HCT116 (cell line): ENCODE data around the gene LCA5L. TPM values are rescaled to one million over a fixed set of nuclear protein-coding genes. Genes with fewer than 3 reads are reported as not detected.

Source experiments
- ATAC-seq: fragments of 200-7000 bp; cut with Tn5 transposase; 2 replicates; pipeline ENCODE4 v1.9.1; 2020; ENCODE audit warnings: mild to moderate bottlenecking, moderate library complexity
- BruUV-seq: library from RNA; stranded (reverse); fragments of 400-500 nt; replicated peaks from 2 replicates; lab custom pipeline; 2021; lab: Mats Ljungman, UMichigan
- CTCF ChIA-PET: fragments of 300-600 bp; sonication (Branson Sonifier 250); formaldehyde crosslinking; loops from one replicate; lab custom pipeline; 2021; ENCODE audit warnings: antibody characterized with exemption; lab: Charles Lee
- POLR2A ChIA-PET: fragments of 300-600, 350-600 bp; sonication (Branson Sonifier 250); formaldehyde crosslinking; loops from one replicate; lab custom pipeline; 2021; ENCODE audit warnings: antibody characterized with exemption; lab: Charles Lee
- RAD21 ChIA-PET, 2 experiments: fragments of 300-600 bp; sonication (Branson Sonifier 250); formaldehyde crosslinking; loops; one replicate each; lab custom pipeline; 2023; ENCODE audit warnings: low total read pairs in 2 of 2; ENCODE audit not compliant: uncharacterized antibody in 2 of 2, unreplicated experiment in 2 of 2, low non-redundant PET in 1 of 2; lab: Charles Lee
- DNase-seq: peaks from one replicate; pipeline ENCODE4 v3.0.0-alpha.2; 2010; ENCODE audit warnings: low read depth, low spot score
- H2AFZ ChIP-seq: fragments of 200-600 bp; shearing (Covaris generic), sonication (generic); 2 replicates; pipeline ENCODE4 v1.6.1; 2017; ENCODE audit warnings: low read depth, mixed run types, mixed read lengths, antibody characterized with exemption, low read length; ENCODE audit not compliant: poor library complexity, severe bottlenecking
- H3K27ac ChIP-seq: 2 replicates; pipeline ENCODE4 v1.5.1; 2012; ENCODE audit warnings: low read depth, low read length
- H3K27me3 ChIP-seq: fragments of 200-600 bp; sonication (generic); 2 replicates; pipeline ENCODE4 v1.6.1; 2016; ENCODE audit warnings: mixed run types, low read length, mixed read lengths; ENCODE audit not compliant: insufficient read depth
- H3K36me3 ChIP-seq, 2 experiments: fragments of 200-500 bp in 1 of 2; fragments of 200-600 bp in 1 of 2; sonication (Bioruptor generic) in 1 of 2; sonication (generic) in 1 of 2; 2 replicates each; pipeline versions ENCODE4 v1.5.1 to v1.6.1; 2014 to 2016; ENCODE audit warnings: low read length in 2 of 2, inconsistent platforms in 1 of 2, mixed read lengths in 1 of 2, mixed run types in 1 of 2; ENCODE audit not compliant: insufficient read depth in 2 of 2, control insufficient read depth in 1 of 2
- H3K4me1 ChIP-seq, 2 experiments: fragments of 200-600 bp in 1 of 2; sonication (generic) in 1 of 2; 2 replicates each; pipeline versions ENCODE4 v1.5.1 to v1.6.1; 2012 to 2017; ENCODE audit warnings: low read length in 2 of 2, inconsistent platforms in 1 of 2, mild to moderate bottlenecking in 1 of 2, mixed read lengths in 1 of 2, mixed run types in 1 of 2, moderate library complexity in 1 of 2; ENCODE audit not compliant: insufficient read depth in 2 of 2, control insufficient read depth in 1 of 2
- H3K4me2 ChIP-seq: fragments of 200-600 bp; sonication (generic); 2 replicates; pipeline ENCODE4 v1.6.1; 2017; ENCODE audit warnings: mixed run types, low read length, mixed read lengths
- H3K4me3 ChIP-seq, 2 experiments: fragments of 200-600 bp in 1 of 2; sonication (generic) in 1 of 2; replicated peaks in 1 of 2; 2 replicates each; pipeline ENCODE4 v1.5.1; 2011 to 2016; ENCODE audit warnings: low read length in 2 of 2, control low read depth in 1 of 2, low read depth in 1 of 2, mild to moderate bottlenecking in 1 of 2, mixed read lengths in 1 of 2, mixed run types in 1 of 2
- H3K79me2 ChIP-seq: fragments of 200-600 bp; sonication (generic); 2 replicates; pipeline ENCODE4 v1.6.1; 2017; ENCODE audit warnings: mild to moderate bottlenecking, mixed run types, low read length, moderate library complexity, mixed read lengths; ENCODE audit not compliant: insufficient read depth
- H3K9ac ChIP-seq: fragments of 200-600 bp; sonication (generic); 2 replicates; pipeline ENCODE4 v1.6.1; 2016; ENCODE audit warnings: low read length, mixed read lengths
- H3K9me2 ChIP-seq: fragments of 200-600 bp; sonication (generic), shearing (Covaris generic); 2 replicates; pipeline ENCODE4 v1.6.1; 2017; ENCODE audit warnings: mixed run types, mild to moderate bottlenecking, moderate library complexity; ENCODE audit not compliant: insufficient read depth
- H3K9me3 ChIP-seq, 2 experiments: fragments of 200-500 bp in 1 of 2; fragments of 200-600 bp in 1 of 2; sonication (Bioruptor generic) in 1 of 2; sonication (generic) in 1 of 2; 2 replicates each; pipeline ENCODE4 v1.6.1; 2014 to 2017; ENCODE audit warnings: low read length in 2 of 2, mixed read lengths in 2 of 2, inconsistent platforms in 1 of 2, low read depth in 1 of 2, mild to moderate bottlenecking in 1 of 2, mixed run types in 1 of 2, moderate library complexity in 1 of 2; ENCODE audit not compliant: control insufficient read depth in 1 of 2, insufficient read depth in 1 of 2
- H4K20me1 ChIP-seq: fragments of 200-600 bp; sonication (generic), shearing (Covaris generic); 2 replicates; pipeline ENCODE4 v1.6.1; 2017; ENCODE audit warnings: mixed run types, mild to moderate bottlenecking, moderate library complexity; ENCODE audit not compliant: insufficient read depth
- ATF3 ChIP-seq: IDR thresholded peaks from 2 replicates; pipeline ENCODE4 v1.6.1; 2012
- CBX3 ChIP-seq: IDR thresholded peaks from 2 replicates; pipeline ENCODE4 v1.6.1; 2012; ENCODE audit warnings: low read depth
- CEBPB ChIP-seq: IDR thresholded peaks from 2 replicates; pipeline ENCODE4 v1.6.1; 2012; ENCODE audit warnings: low read depth
- CTCF ChIP-seq, 3 experiments: fragments of 200-600 bp in 1 of 3; sonication (generic) in 1 of 3; IDR thresholded peaks in 2 of 3; conservative IDR thresholded peaks in 1 of 3; 2 replicates each; pipeline ENCODE4 v1.5.1; 2012 to 2017; ENCODE audit warnings: low read depth in 2 of 3, low read length in 2 of 3, antibody characterized with exemption in 1 of 3, borderline replicate concordance in 1 of 3, control low read depth in 1 of 3, mild to moderate bottlenecking in 1 of 3, mixed read lengths in 1 of 3, mixed run types in 1 of 3, moderate library complexity in 1 of 3; ENCODE audit not compliant: insufficient read depth in 1 of 3
- EZH2 ChIP-seq: fragments of 200-600 bp; sonication (generic); IDR thresholded peaks from 2 replicates; pipeline ENCODE4 v1.6.1; 2017; ENCODE audit warnings: antibody characterized with exemption, mixed run types
- ZBTB33 ChIP-seq: IDR thresholded peaks from 2 replicates; pipeline ENCODE4 v1.6.1; 2011; ENCODE audit warnings: mild to moderate bottlenecking, low read length, moderate library complexity; ENCODE audit not compliant: insufficient replicate concordance; ENCODE audit errors: extremely low read depth
- ZFX ChIP-seq: fragments of 450-650 bp; IDR thresholded peaks from 2 replicates; pipeline ENCODE4 v1.6.1; 2017
- intact Hi-C: fragments of 100-400 bp; cut with micrococcal nuclease; formaldehyde crosslinking; loops from 2 replicates; pipeline ENCODE4 v1.10.0; 2022
- total RNA-seq: library from RNA; stranded (reverse); gene quantifications from one replicate; pipeline ENCODE4 v1.2.1, GENCODE V29; 2021; ENCODE audit not compliant: unreplicated experiment

LCA5L gene
- total RNA-seq, 1 experiment from 2014 or later, result 1.9 TPM

- RAD21 ChIA-PET, result no interaction called here
- no peak overlapping the region for H3K4me2 ChIP-seq
- intact Hi-C loops, result no loop called here
- no peaks in the 10 kb centered on the region for H3K27me3 ChIP-seq
- H3K4me1 ChIP-seq, result no peaks in the 10 kb centered on the region
- H3K9ac ChIP-seq, result no peak overlapping the region
- BruUV-seq, result no TSS peak
- no peak overlapping the region for H3K27ac ChIP-seq
- H2AFZ ChIP-seq, result no peak overlapping the region
- DNase-seq (no peak), ATAC-seq (no peak)
- no peaks in the 10 kb centered on the region for H3K79me2 ChIP-seq
- no peaks in the 10 kb centered on the region for H3K9me2 ChIP-seq
- CTCF ChIA-PET, result no interaction called here
- no peaks in the 10 kb centered on the region for H3K36me3 ChIP-seq
- POLR2A ChIA-PET, result no interaction called here
- H3K9me3 ChIP-seq, result no peaks in the 10 kb centered on the region
- H4K20me1 ChIP-seq, result no peaks in the 10 kb centered on the region
- no peak overlapping the region for H3K4me3 ChIP-seq
- TF ChIP-seq ZBTB33 (no peak), CEBPB (no peak), ZFX (no peak), CBX3 (no peak), ATF3 (no peak), CTCF (IDR thresholded peaks at IDR 0.05 in 2 of 3, conservative IDR thresholded peaks at IDR 0.05 in 1 of 3; ENCODE audit: borderline replicate concordance in 1 of 3, insufficient read depth in 1 of 3, low read depth in 2 of 3, low read length in 2 of 3) (no peak), EZH2 (no peak)
Measured at GRCh38 chr21:39474611-39475010, 29.0 kb upstream of the LCA5L start.
